Hepatocyte (in vitro differentiated cells): ENCODE measurements around the gene SMG7. TPM values are rescaled to one million over a fixed set of nuclear protein-coding genes. Genes with fewer than 3 reads are reported as not detected.

Experiments
- DNase-seq: peaks from one replicate; pipeline ENCODE4 v3.0.0-alpha.2; 2016; ENCODE audit warnings: low spot score
- H2AFZ ChIP-seq: fragments of 200-600 bp; sonication (generic); 2 replicates; pipeline ENCODE4 v1.6.0; 2016; ENCODE audit warnings: antibody characterized with exemption, mild to moderate bottlenecking
- H3K27ac ChIP-seq: fragments of 200-600 bp; sonication (generic); 2 replicates; pipeline ENCODE4 v1.5.1; 2016; ENCODE audit warnings: mild to moderate bottlenecking
- H3K27me3 ChIP-seq: fragments of 200-600 bp; sonication (generic); 2 replicates; pipeline ENCODE4 v1.6.1; 2016
- H3K36me3 ChIP-seq: fragments of 200-600 bp; sonication (generic); replicated peaks from 2 replicates; pipeline ENCODE4 v1.5.1; 2016; ENCODE audit warnings: low read depth; ENCODE audit not compliant: insufficient read depth
- H3K4me1 ChIP-seq: fragments of 200-600 bp; sonication (generic); 2 replicates; pipeline ENCODE4 v1.5.1; 2016; ENCODE audit warnings: mild to moderate bottlenecking, moderate library complexity; ENCODE audit not compliant: insufficient read depth
- H3K4me2 ChIP-seq: fragments of 200-600 bp; sonication (generic); 2 replicates; pipeline ENCODE4 v1.6.0; 2016
- H3K4me3 ChIP-seq: fragments of 200-600 bp; sonication (generic); 2 replicates; pipeline ENCODE4 v1.5.1; 2016; ENCODE audit warnings: mild to moderate bottlenecking
- H3K79me2 ChIP-seq: fragments of 200-600 bp; sonication (generic); 2 replicates; pipeline ENCODE4 v1.6.0; 2017; ENCODE audit warnings: mild to moderate bottlenecking
- H3K9me2 ChIP-seq: fragments of 200-600 bp; sonication (generic); replicated peaks from 2 replicates; pipeline ENCODE4 v1.6.0; 2017; ENCODE audit warnings: mild to moderate bottlenecking; ENCODE audit not compliant: insufficient read depth
- H3K9me3 ChIP-seq: fragments of 200-600 bp; sonication (generic); 2 replicates; pipeline ENCODE4 v1.5.1; 2016; ENCODE audit warnings: low read depth, mild to moderate bottlenecking
- H4K20me1 ChIP-seq: fragments of 200-600 bp; sonication (generic); 2 replicates; pipeline ENCODE4 v1.6.0; 2016; ENCODE audit warnings: mild to moderate bottlenecking; ENCODE audit not compliant: insufficient read depth, poor library complexity, severe bottlenecking
- EZH2 ChIP-seq: fragments of 200-600 bp; sonication (generic); IDR thresholded peaks from 2 replicates; pipeline ENCODE4 v1.6.1; 2016; ENCODE audit warnings: antibody characterized with exemption, mild to moderate bottlenecking, borderline replicate concordance
- EZH2phosphoT487 ChIP-seq: fragments of 200-600 bp; sonication (generic); IDR thresholded peaks from one replicate; pipeline ENCODE4 v1.6.1; 2018; ENCODE audit warnings: antibody characterized with exemption, mild to moderate bottlenecking, low read depth, moderate library complexity; ENCODE audit not compliant: unreplicated experiment, severe bottlenecking
- WGBS: methylation state at CpG from one replicate; pipeline ENCODE4 v1.1.6; 2016; ENCODE audit warnings: low lambda C conversion rate; ENCODE audit errors: missing lambda C conversion rate; 5-methylcytosine and 5-hydroxymethylcytosine counted together
- polyA plus RNA-seq: library from polyadenylated mRNA; unstranded; fragments of >200 nt; fragmentation: Nextera tagmentation; extraction: Ambion mirVana; gene quantifications from 2 replicates; pipeline ENCODE4 v1.2.1, GENCODE V29; 2016
- total RNA-seq: library from RNA; depleted of rRNA; stranded (reverse); fragments of >200 nt; gene quantifications from 2 replicates; pipeline ENCODE4 v1.2.3, GENCODE V29; 2014
- TF ChIP-seq, protein P1 (sequence below): fragments of 200-600 bp; sonication (generic); IDR thresholded peaks from 2 replicates; pipeline ENCODE4 v1.5.1; 2016; ENCODE audit warnings: antibody characterized with exemption, mild to moderate bottlenecking; ENCODE audit not compliant: poor library complexity

The SMG7 gene
- total and polyA plus RNA-seq, 2 experiments from 2014 or later: 28.1 to 39.5 TPM

DNA sequence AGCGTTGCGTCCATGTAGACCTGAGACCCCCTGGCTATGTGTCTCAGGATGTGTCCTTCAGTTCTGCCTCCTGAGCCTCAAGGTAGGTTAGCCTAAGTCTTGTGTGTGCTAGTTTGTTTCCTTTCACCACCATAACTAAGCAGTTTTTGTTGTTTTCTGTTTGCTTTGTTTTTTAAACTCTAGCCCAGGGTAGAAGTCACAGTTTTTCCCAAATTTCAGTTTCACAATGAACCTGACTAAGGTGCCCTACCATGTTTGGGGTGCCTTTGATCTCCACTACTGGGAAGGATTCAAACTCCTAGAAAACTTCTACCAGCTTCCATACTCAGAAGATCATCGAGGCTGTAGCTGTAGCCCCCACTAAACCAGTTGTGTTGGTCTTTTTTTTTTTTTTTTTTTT is 14.8 kb upstream of the SMG7 start:
- DNase-seq: no peak
- TF ChIP-seq EZH2phosphoT487 (no peak), EZH2 (no peak)
- TF ChIP-seq, protein P1, sequence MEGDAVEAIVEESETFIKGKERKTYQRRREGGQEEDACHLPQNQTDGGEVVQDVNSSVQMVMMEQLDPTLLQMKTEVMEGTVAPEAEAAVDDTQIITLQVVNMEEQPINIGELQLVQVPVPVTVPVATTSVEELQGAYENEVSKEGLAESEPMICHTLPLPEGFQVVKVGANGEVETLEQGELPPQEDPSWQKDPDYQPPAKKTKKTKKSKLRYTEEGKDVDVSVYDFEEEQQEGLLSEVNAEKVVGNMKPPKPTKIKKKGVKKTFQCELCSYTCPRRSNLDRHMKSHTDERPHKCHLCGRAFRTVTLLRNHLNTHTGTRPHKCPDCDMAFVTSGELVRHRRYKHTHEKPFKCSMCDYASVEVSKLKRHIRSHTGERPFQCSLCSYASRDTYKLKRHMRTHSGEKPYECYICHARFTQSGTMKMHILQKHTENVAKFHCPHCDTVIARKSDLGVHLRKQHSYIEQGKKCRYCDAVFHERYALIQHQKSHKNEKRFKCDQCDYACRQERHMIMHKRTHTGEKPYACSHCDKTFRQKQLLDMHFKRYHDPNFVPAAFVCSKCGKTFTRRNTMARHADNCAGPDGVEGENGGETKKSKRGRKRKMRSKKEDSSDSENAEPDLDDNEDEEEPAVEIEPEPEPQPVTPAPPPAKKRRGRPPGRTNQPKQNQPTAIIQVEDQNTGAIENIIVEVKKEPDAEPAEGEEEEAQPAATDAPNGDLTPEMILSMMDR: no peak
- H3K9me3 ChIP-seq: no peaks in the 10 kb centered on the region

DNA sequence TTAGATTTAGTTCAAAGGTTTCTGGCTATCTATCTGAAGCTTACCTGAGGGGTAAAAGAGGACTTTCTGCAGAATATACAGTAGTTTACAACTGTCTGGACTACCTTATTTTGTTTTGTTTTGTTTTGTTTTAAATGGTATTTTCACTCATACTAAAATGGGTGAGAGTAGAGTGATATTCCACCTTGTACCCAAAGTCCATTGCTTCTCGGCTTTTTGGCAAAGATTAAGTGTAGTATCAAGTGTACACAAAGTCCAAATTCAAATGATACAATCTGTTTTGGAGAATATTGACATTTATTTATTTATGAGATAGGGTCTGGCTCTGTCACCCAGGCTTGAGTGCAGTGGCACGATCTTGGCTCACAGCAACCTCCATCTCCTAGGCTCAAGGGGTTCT is 11.7 kb upstream of the SMG7 start:
- WGBS: 92% methylated on average over 2 of the region's 2 CpGs
- H3K4me1 ChIP-seq: no peaks in the 10 kb centered on the region
- no peak overlapping the region for H3K27ac ChIP-seq
- no peak overlapping the region for H2AFZ ChIP-seq
- no peak overlapping the region for H3K4me2 ChIP-seq
- no peaks in the 10 kb centered on the region for H4K20me1 ChIP-seq
- H3K9me3 ChIP-seq: no peaks in the 10 kb centered on the region
- DNase-seq: no peak
- H3K4me3 ChIP-seq: no peak overlapping the region
- H3K9me2 ChIP-seq: no peaks in the 10 kb centered on the region
- H3K36me3 ChIP-seq: no peaks in the 10 kb centered on the region
- H3K79me2 ChIP-seq: no peaks in the 10 kb centered on the region
- no peak for TF ChIP-seq EZH2
- TF ChIP-seq, protein P1: no peak
- no peak for TF ChIP-seq EZH2phosphoT487
- no peaks in the 10 kb centered on the region for H3K27me3 ChIP-seq

More for the DNA sequence above, 14.8 kb upstream of the SMG7 start:
- Histone ChIP-seq H3K4me3 (no peak overlapping the region), H3K36me3 (no peaks in the 10 kb centered on the region), H3K27me3 (no peaks in the 10 kb centered on the region), H3K27ac (no peak overlapping the region), H3K4me1 (no peaks in the 10 kb centered on the region), H3K9me2 (no peaks in the 10 kb centered on the region), H3K79me2 (no peaks in the 10 kb centered on the region), H3K4me2 (no peak overlapping the region), H4K20me1 (no peaks in the 10 kb centered on the region), H2AFZ (no peak overlapping the region)
- WGBS: 95% methylated on average over 3 of the region's 3 CpGs

DNA sequence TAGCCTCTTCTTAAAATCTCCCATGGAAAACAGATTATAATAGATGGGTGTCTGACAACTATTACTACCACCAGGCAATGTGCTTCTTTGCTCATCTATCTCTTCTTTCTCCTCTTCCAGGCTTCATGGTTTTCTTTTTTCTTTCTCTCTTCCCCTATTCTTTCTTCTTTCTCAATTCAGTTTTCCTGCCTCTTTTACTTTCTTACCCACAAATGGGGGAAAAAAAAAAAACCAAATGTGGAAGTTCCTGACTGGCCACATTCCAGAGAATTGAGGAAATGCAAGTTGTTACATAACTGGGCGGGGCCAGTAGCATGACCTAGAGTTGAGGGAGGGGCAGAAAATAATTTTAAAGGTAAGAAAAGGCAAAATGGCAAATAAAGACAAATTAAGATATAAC is 10.9 kb upstream of the SMG7 start:
- Histone ChIP-seq H3K27ac (peak overlapping the region; percentile 49), H3K9me2 (no peaks in the 10 kb centered on the region), H3K36me3 (no peaks in the 10 kb centered on the region), H3K4me2 (no peak overlapping the region), H2AFZ (no peak overlapping the region), H3K9me3 (no peaks in the 10 kb centered on the region), H3K4me1 (no peaks in the 10 kb centered on the region), H4K20me1 (no peaks in the 10 kb centered on the region), H3K4me3 (no peak overlapping the region), H3K27me3 (no peaks in the 10 kb centered on the region), H3K79me2 (no peaks in the 10 kb centered on the region)
- no peak for TF ChIP-seq EZH2phosphoT487
- no peak for TF ChIP-seq EZH2
- TF ChIP-seq, protein P1: no peak
- 80% methylated on average over 1 of the region's 1 CpG for WGBS
- DNase-seq: peak; percentile 51

DNA sequence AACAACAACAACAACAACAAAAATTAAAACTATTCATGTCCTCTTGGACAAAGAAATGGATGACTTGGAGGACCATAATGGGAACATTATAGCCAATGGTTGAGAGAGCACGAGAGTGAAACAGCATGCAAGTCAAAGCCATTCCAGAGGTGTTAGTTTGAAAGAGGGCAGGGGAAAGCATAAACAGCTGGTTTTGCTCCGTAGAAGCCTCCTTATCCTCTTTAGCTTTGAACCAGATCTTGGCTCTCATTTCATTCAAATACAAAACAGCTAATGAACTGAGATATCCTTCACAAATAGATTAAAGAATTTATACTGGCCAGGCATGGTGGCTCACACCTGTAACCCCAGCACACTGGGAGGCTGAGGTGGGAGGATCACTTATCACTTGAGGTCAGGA is 8.7 kb upstream of the SMG7 start:
- H3K36me3 ChIP-seq: no peaks in the 10 kb centered on the region
- TF ChIP-seq, protein P1: no peak
- TF ChIP-seq EZH2phosphoT487 (no peak), EZH2 (no peak)
- H3K9me3 ChIP-seq: no peaks in the 10 kb centered on the region
- no peaks in the 10 kb centered on the region for H3K4me1 ChIP-seq
- H3K27me3 ChIP-seq: no peaks in the 10 kb centered on the region
- H3K4me3 ChIP-seq: no peak overlapping the region
- DNase-seq: no peak
- H3K9me2 ChIP-seq: no peaks in the 10 kb centered on the region
- H3K27ac ChIP-seq: no peak overlapping the region
- no peaks in the 10 kb centered on the region for H3K79me2 ChIP-seq
- H3K4me2 ChIP-seq: no peak overlapping the region
- H4K20me1 ChIP-seq: no peaks in the 10 kb centered on the region
- H2AFZ ChIP-seq: no peak overlapping the region
- WGBS: 73% methylated on average over 2 of the region's 2 CpGs
